A673 (cell line): Measurements from ENCODE around the gene ABCC9. TPM values are rescaled to one million over a fixed set of nuclear protein-coding genes. Genes with fewer than 3 reads are reported as not detected.

ENCODE experiments used
- BruUV-seq: library from RNA; stranded (reverse); fragments of 400-500 nt; replicated peaks from 2 replicates; lab custom pipeline; 2021; lab: Mats Ljungman, UMichigan
- CTCF ChIA-PET: fragments of 300-600 bp; sonication (Branson Sonifier 250); formaldehyde crosslinking; loops from one replicate; lab custom pipeline; 2022; ENCODE audit warnings: antibody characterized with exemption; lab: Charles Lee
- POLR2A ChIA-PET: fragments of 300-600 bp; sonication (Branson Sonifier 250); formaldehyde crosslinking; loops from one replicate; lab custom pipeline; 2022; ENCODE audit warnings: antibody characterized with exemption; ENCODE audit not compliant: low non-redundant PET; lab: Charles Lee
- DNase-seq: peaks from one replicate; pipeline ENCODE4 v3.0.0-alpha.2; 2015; ENCODE audit warnings: low spot score
- H3K27ac ChIP-seq: fragments of 200-600 bp; sonication (generic); 2 replicates; pipeline ENCODE4 v1.5.1; 2016; ENCODE audit warnings: mixed run types, low read depth, mild to moderate bottlenecking, mixed read lengths, antibody characterized with exemption, low read length; ENCODE audit not compliant: poor library complexity, severe bottlenecking
- H3K27me3 ChIP-seq: fragments of 200-600 bp; sonication (generic); replicated peaks from 2 replicates; pipeline ENCODE4 v1.6.1; 2017; ENCODE audit warnings: mixed run types, low read depth, mild to moderate bottlenecking, mixed read lengths, antibody characterized with exemption, low read length; ENCODE audit not compliant: insufficient read depth, poor library complexity
- H3K36me3 ChIP-seq: fragments of 200-600 bp; sonication (generic); 2 replicates; pipeline ENCODE4 v1.6.1; 2016; ENCODE audit warnings: mixed run types, mild to moderate bottlenecking, mixed read lengths, antibody characterized with exemption, low read length; ENCODE audit not compliant: insufficient read depth, poor library complexity, severe bottlenecking
- H3K4me1 ChIP-seq: fragments of 200-600 bp; sonication (generic); 2 replicates; pipeline ENCODE4 v1.6.1; 2017; ENCODE audit warnings: mixed run types, mild to moderate bottlenecking, mixed read lengths, antibody characterized with exemption, low read length; ENCODE audit not compliant: insufficient read depth, poor library complexity, severe bottlenecking
- H3K4me3 ChIP-seq: fragments of 200-600 bp; sonication (generic); 2 replicates; pipeline ENCODE4 v1.5.1; 2016; ENCODE audit warnings: low read depth, mixed run types, mild to moderate bottlenecking, mixed read lengths, low read length; ENCODE audit not compliant: poor library complexity, severe bottlenecking
- H3K9me3 ChIP-seq: fragments of 200-600 bp; sonication (generic); 2 replicates; pipeline ENCODE4 v1.6.1; 2016; ENCODE audit warnings: mixed run types, low read depth, mild to moderate bottlenecking, mixed read lengths, antibody characterized with exemption, low read length; ENCODE audit not compliant: poor library complexity, severe bottlenecking
- EZH2 ChIP-seq: fragments of 200-600 bp; sonication (generic); IDR thresholded peaks from 2 replicates; pipeline ENCODE4 v1.6.1; 2017; ENCODE audit warnings: borderline replicate concordance, low read depth, mild to moderate bottlenecking, mixed read lengths, antibody characterized with exemption, low read length; ENCODE audit not compliant: poor library complexity, severe bottlenecking
- intact Hi-C: fragments of 100-400 bp; cut with micrococcal nuclease; formaldehyde crosslinking; loops from one replicate; pipeline ENCODE4 v1.10.0; 2022; ENCODE audit not compliant: unreplicated experiment
- total RNA-seq: library from RNA; stranded (reverse); gene quantifications from 2 replicates; pipeline ENCODE4 v1.2.3, GENCODE V29; 2021
- TF ChIP-seq, protein P1 (sequence below): fragments of 300-800, 200-600 bp; sonication (generic); conservative IDR thresholded peaks from 2 replicates; pipeline ENCODE4 v1.5.1; 2017; ENCODE audit warnings: low read depth, mild to moderate bottlenecking, antibody characterized with exemption, low read length, moderate library complexity, mixed read lengths

The ABCC9 gene
- total RNA-seq, 1 experiment from 2014 or later = not detected

DNA sequence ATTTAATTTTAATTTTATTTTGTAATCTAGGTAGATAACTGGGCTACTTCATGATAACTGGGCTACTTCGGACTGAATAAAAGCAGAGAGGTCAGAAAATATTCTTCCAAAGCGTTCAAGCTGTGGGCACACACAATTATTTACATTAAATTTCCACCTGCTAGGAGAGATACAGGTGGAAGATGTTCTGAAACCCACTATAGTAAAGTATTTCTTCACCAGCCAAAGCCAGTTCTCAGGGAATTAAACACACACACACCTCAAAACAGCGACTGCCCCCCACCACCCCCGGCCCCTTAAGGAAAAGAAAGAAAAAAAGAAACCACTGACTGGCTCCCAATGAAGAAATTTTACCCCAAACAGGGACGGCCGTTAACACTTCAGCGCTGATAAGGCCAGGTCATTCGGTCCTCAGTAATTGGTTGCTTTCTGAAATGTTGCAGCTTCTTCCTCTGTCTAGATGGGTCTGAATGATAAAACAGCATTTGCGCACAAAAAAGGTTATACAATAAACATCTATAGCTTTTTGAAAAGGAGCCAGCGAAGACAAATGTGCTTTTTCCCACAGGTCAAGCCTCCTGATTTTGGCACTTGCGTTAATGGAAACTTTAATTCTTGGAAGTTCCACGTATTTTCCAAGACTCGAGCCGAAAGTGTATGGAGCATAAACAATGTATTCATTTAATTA is 165.9 kb downstream of the ABCC9 start:
- no peaks in the 10 kb centered on the region for H3K36me3 ChIP-seq
- no TSS peak for BruUV-seq
- H3K27ac ChIP-seq = no peak overlapping the region
- POLR2A ChIA-PET = no interaction called here
- intact Hi-C loops = no loop called here
- no peak for DNase-seq
- no peak for TF ChIP-seq EZH2
- TF ChIP-seq, protein P1, sequence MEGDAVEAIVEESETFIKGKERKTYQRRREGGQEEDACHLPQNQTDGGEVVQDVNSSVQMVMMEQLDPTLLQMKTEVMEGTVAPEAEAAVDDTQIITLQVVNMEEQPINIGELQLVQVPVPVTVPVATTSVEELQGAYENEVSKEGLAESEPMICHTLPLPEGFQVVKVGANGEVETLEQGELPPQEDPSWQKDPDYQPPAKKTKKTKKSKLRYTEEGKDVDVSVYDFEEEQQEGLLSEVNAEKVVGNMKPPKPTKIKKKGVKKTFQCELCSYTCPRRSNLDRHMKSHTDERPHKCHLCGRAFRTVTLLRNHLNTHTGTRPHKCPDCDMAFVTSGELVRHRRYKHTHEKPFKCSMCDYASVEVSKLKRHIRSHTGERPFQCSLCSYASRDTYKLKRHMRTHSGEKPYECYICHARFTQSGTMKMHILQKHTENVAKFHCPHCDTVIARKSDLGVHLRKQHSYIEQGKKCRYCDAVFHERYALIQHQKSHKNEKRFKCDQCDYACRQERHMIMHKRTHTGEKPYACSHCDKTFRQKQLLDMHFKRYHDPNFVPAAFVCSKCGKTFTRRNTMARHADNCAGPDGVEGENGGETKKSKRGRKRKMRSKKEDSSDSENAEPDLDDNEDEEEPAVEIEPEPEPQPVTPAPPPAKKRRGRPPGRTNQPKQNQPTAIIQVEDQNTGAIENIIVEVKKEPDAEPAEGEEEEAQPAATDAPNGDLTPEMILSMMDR = no peak
- no peaks in the 10 kb centered on the region for H3K4me1 ChIP-seq
- H3K27me3 ChIP-seq = peaks cover 60% of the 10 kb centered on the region
- H3K4me3 ChIP-seq = no peak overlapping the region
- CTCF ChIA-PET = interaction anchor here (0.6 kb wide), 1 partner anchor 77 kb away, joined by 4 read pairs; no protein-coding TSS in a partner anchor
- no peaks in the 10 kb centered on the region for H3K9me3 ChIP-seq

- DNase-seq = peak; percentile 26
- peak; percentile 84 for TF ChIP-seq EZH2
- TF ChIP-seq, protein P1 = no peak
- CTCF ChIA-PET = no interaction called here
- peaks cover 65% of the 10 kb centered on the region for H3K27me3 ChIP-seq
- H3K4me3 ChIP-seq = peak within 1 kb of the TSS; percentile 30
- H3K36me3 ChIP-seq = no peaks in the 10 kb centered on the region
- H3K9me3 ChIP-seq = no peaks in the 10 kb centered on the region
- intact Hi-C loops = no loop called here
- H3K27ac ChIP-seq = no peak within 1 kb of the TSS
- no TSS peak for BruUV-seq
- H3K4me1 ChIP-seq = no peaks in the 10 kb centered on the region
- POLR2A ChIA-PET = no interaction called here
Measured at GRCh38 chr12:21774358-21775132, 166.7 kb downstream of the ABCC9 start, which contains the start of gene KCNJ8. TSS of gene KCNJ8 (minus strand) at chr12:21774706. CDS start at chr12:21773616, 1,090 bp downstream.

DNA sequence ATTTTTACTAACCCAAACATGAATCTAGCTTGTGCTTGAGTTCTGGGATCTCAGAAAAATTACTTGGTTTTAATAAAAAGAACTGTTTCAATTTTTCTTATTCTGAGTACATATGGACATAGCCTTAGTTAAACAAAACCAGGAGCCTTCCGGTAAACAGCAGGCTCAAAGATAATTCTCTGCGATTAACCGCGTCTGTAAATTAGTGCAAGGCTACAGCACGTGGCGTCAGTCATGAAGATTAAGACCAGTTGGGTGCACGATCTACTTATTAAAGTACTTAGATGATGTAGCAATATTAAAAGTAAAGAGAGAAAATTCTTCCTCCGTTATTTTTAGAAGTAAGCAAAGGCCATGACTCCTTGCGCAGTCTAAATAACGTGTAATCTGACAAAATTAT is 167.4 kb downstream of the ABCC9 start:
- Histone ChIP-seq H3K36me3 (no peaks in the 10 kb centered on the region), H3K27me3 (peaks cover 68% of the 10 kb centered on the region), H3K9me3 (no peaks in the 10 kb centered on the region), H3K4me1 (no peaks in the 10 kb centered on the region), H3K27ac (no peak overlapping the region), H3K4me3 (no peak overlapping the region)
- ChIA-PET CTCF (no interaction called here), POLR2A (no interaction called here)
- intact Hi-C loops = no loop called here
- no peak for TF ChIP-seq EZH2
- BruUV-seq = no TSS peak
- DNase-seq = no peak
